ENCODE results near the gene WDFY4.

WDFY4 gene

GRCh38 chr10:48976196-48976595 lies 291.5 kb downstream of the WDFY4 start:
- no peak overlapping the region for H3K4ac ChIP-seq (ENCODE audit: low read depth, low read length)
- no peak overlapping the region for H3K23ac ChIP-seq (ENCODE audit: low read length)
- H3K27ac ChIP-seq (ENCODE audit: low read depth, low read length), result no peak overlapping the region
- H2BK5ac ChIP-seq (ENCODE audit: low read depth, low read length, poor library complexity), result no peak overlapping the region
- H3K9ac ChIP-seq (ENCODE audit: low read length), result no peak overlapping the region
- H3K9me3 ChIP-seq (ENCODE audit: insufficient read depth, low read depth, low read length), result no peaks in the 10 kb centered on the region
- H3K18ac ChIP-seq (ENCODE audit: low read length), result no peak overlapping the region
- no peak overlapping the region for H4K91ac ChIP-seq (ENCODE audit: low read depth, low read length)
- H2AK5ac ChIP-seq (ENCODE audit: low read length), result no peak overlapping the region
- H4K8ac ChIP-seq (ENCODE audit: low read depth, low read length), result no peak overlapping the region
- H2BK12ac ChIP-seq (ENCODE audit: low read length), result no peak overlapping the region
- no peak overlapping the region for H3K14ac ChIP-seq (ENCODE audit: low read length)
- no peaks in the 10 kb centered on the region for H3K4me1 ChIP-seq (ENCODE audit: control insufficient read depth in 1 of 2, insufficient read depth in 2 of 2, low read length in 2 of 2)
- H3K36me3 ChIP-seq (ENCODE audit: control insufficient read depth in 1 of 2, insufficient read depth in 2 of 2, low read length in 2 of 2), result no peaks in the 10 kb centered on the region
- H3K27me3 ChIP-seq (ENCODE audit: insufficient read depth, low read length), result no peaks in the 10 kb centered on the region
- no peaks in the 10 kb centered on the region for H3K79me2 ChIP-seq (ENCODE audit: control insufficient read depth, insufficient read depth, low read length, poor library complexity)
- no peak overlapping the region for H2AFZ ChIP-seq (ENCODE audit: insufficient read depth, low read length, poor library complexity)
- H4K12ac ChIP-seq (ENCODE audit: low read depth, low read length), result no peak overlapping the region
- no peak overlapping the region for H3K4me3 ChIP-seq (ENCODE audit: low read depth, low read length)
- no peak overlapping the region for H3K4me2 ChIP-seq (ENCODE audit: low read length)
- no peak for DNase-seq
- H2BK120ac ChIP-seq (ENCODE audit: insufficient read depth, low read length, poor library complexity), result no peak overlapping the region
- no peaks in the 10 kb centered on the region for H3K79me1 ChIP-seq (ENCODE audit: low read length)

- no peak overlapping the region for H2AK5ac ChIP-seq (ENCODE audit: low read length)
- no peak overlapping the region for H3K4ac ChIP-seq (ENCODE audit: low read depth, low read length)
- H2AFZ ChIP-seq (ENCODE audit: insufficient read depth, low read length, poor library complexity), result no peak overlapping the region
- no peak overlapping the region for H4K91ac ChIP-seq (ENCODE audit: low read depth, low read length)
- WGBS (ENCODE audit: extremely low coverage, insufficient coverage, insufficient read length), result no CpG with 5 or more reads among the region's 5 CpGs
- H4K8ac ChIP-seq (ENCODE audit: low read depth, low read length), result no peak overlapping the region
- no peaks in the 10 kb centered on the region for H3K9me3 ChIP-seq (ENCODE audit: insufficient read depth, low read depth, low read length)
- no peak overlapping the region for H3K27ac ChIP-seq (ENCODE audit: low read depth, low read length)
- H3K27me3 ChIP-seq (ENCODE audit: insufficient read depth, low read length), result no peaks in the 10 kb centered on the region
- H2BK12ac ChIP-seq (ENCODE audit: low read length), result no peak overlapping the region
- H3K79me1 ChIP-seq (ENCODE audit: low read length), result no peaks in the 10 kb centered on the region
- H3K9ac ChIP-seq (ENCODE audit: low read length), result no peak overlapping the region
- H2BK5ac ChIP-seq (ENCODE audit: low read depth, low read length, poor library complexity), result no peak overlapping the region
- H3K79me2 ChIP-seq (ENCODE audit: control insufficient read depth, insufficient read depth, low read length, poor library complexity), result no peaks in the 10 kb centered on the region
- H3K14ac ChIP-seq (ENCODE audit: low read length), result no peak overlapping the region
- H3K18ac ChIP-seq (ENCODE audit: low read length), result no peak overlapping the region
- H3K4me2 ChIP-seq (ENCODE audit: low read length), result no peak overlapping the region
- H3K23ac ChIP-seq (ENCODE audit: low read length), result no peak overlapping the region
- H2BK120ac ChIP-seq (ENCODE audit: insufficient read depth, low read length, poor library complexity), result no peak overlapping the region
- no peaks in the 10 kb centered on the region for H3K36me3 ChIP-seq (ENCODE audit: control insufficient read depth in 1 of 2, insufficient read depth in 2 of 2, low read length in 2 of 2)
- no peak for DNase-seq
- H3K4me3 ChIP-seq (ENCODE audit: low read depth, low read length), result no peak overlapping the region
- no peaks in the 10 kb centered on the region for H3K4me1 ChIP-seq (ENCODE audit: control insufficient read depth in 1 of 2, insufficient read depth in 2 of 2, low read length in 2 of 2)
- H4K12ac ChIP-seq (ENCODE audit: low read depth, low read length), result no peak overlapping the region
These were observed 293.6 kb downstream of the WDFY4 start for GRCh38 chr10:48978318-48978717.

GRCh38 chr10:48981310-48981907 lies 296.7 kb downstream of the WDFY4 start:
- H4K91ac ChIP-seq (ENCODE audit: low read depth, low read length), result no peak overlapping the region
- WGBS (ENCODE audit: extremely low coverage, insufficient coverage, insufficient read length), result no CpG with 5 or more reads among the region's 12 CpGs
- H4K12ac ChIP-seq (ENCODE audit: low read depth, low read length), result no peak overlapping the region
- H3K27me3 ChIP-seq (ENCODE audit: insufficient read depth, low read length), result no peaks in the 10 kb centered on the region
- no peak overlapping the region for H2BK12ac ChIP-seq (ENCODE audit: low read length)
- H4K8ac ChIP-seq (ENCODE audit: low read depth, low read length), result no peak overlapping the region
- no peak overlapping the region for H3K4me3 ChIP-seq (ENCODE audit: low read depth, low read length)
- H3K4me2 ChIP-seq (ENCODE audit: low read length), result no peak overlapping the region
- H3K18ac ChIP-seq (ENCODE audit: low read length), result no peak overlapping the region
- no peak overlapping the region for H3K9ac ChIP-seq (ENCODE audit: low read length)
- no peak overlapping the region for H3K23ac ChIP-seq (ENCODE audit: low read length)
- H2BK120ac ChIP-seq (ENCODE audit: insufficient read depth, low read length, poor library complexity), result no peak overlapping the region
- no peak overlapping the region for H2AFZ ChIP-seq (ENCODE audit: insufficient read depth, low read length, poor library complexity)
- H3K79me1 ChIP-seq (ENCODE audit: low read length), result no peaks in the 10 kb centered on the region
- H2AK5ac ChIP-seq (ENCODE audit: low read length), result no peak overlapping the region
- H3K79me2 ChIP-seq (ENCODE audit: control insufficient read depth, insufficient read depth, low read length, poor library complexity), result no peaks in the 10 kb centered on the region
- H3K14ac ChIP-seq (ENCODE audit: low read length), result no peak overlapping the region
- H3K27ac ChIP-seq (ENCODE audit: low read depth, low read length), result no peak overlapping the region
- H2BK5ac ChIP-seq (ENCODE audit: low read depth, low read length, poor library complexity), result no peak overlapping the region
- H3K4ac ChIP-seq (ENCODE audit: low read depth, low read length), result no peak overlapping the region
- no peaks in the 10 kb centered on the region for H3K36me3 ChIP-seq (ENCODE audit: control insufficient read depth in 1 of 2, insufficient read depth in 2 of 2, low read length in 2 of 2)
- DNase-seq, result peak; percentile 51 to 73
- no peaks in the 10 kb centered on the region for H3K4me1 ChIP-seq (ENCODE audit: control insufficient read depth in 1 of 2, insufficient read depth in 2 of 2, low read length in 2 of 2)
- no peaks in the 10 kb centered on the region for H3K9me3 ChIP-seq (ENCODE audit: insufficient read depth, low read depth, low read length)

GRCh38 chr10:48982584-48982983 lies 297.9 kb downstream of the WDFY4 start:
- H3K4ac ChIP-seq (ENCODE audit: low read depth, low read length), result no peak overlapping the region
- no peaks in the 10 kb centered on the region for H3K27me3 ChIP-seq (ENCODE audit: insufficient read depth, low read length)
- H3K9ac ChIP-seq (ENCODE audit: low read length), result no peak overlapping the region
- H3K4me3 ChIP-seq (ENCODE audit: low read depth, low read length), result no peak overlapping the region
- no peaks in the 10 kb centered on the region for H3K79me2 ChIP-seq (ENCODE audit: control insufficient read depth, insufficient read depth, low read length, poor library complexity)
- no peak overlapping the region for H3K14ac ChIP-seq (ENCODE audit: low read length)
- H4K8ac ChIP-seq (ENCODE audit: low read depth, low read length), result no peak overlapping the region
- H4K12ac ChIP-seq (ENCODE audit: low read depth, low read length), result no peak overlapping the region
- no peak overlapping the region for H3K4me2 ChIP-seq (ENCODE audit: low read length)
- WGBS (ENCODE audit: extremely low coverage, insufficient coverage, insufficient read length), result no CpG with 5 or more reads among the region's 5 CpGs
- no peak overlapping the region for H2AFZ ChIP-seq (ENCODE audit: insufficient read depth, low read length, poor library complexity)
- no peaks in the 10 kb centered on the region for H3K79me1 ChIP-seq (ENCODE audit: low read length)
- no peak overlapping the region for H2BK5ac ChIP-seq (ENCODE audit: low read depth, low read length, poor library complexity)
- no peak overlapping the region for H4K91ac ChIP-seq (ENCODE audit: low read depth, low read length)
- H3K9me3 ChIP-seq (ENCODE audit: insufficient read depth, low read depth, low read length), result no peaks in the 10 kb centered on the region
- no peak overlapping the region for H3K23ac ChIP-seq (ENCODE audit: low read length)
- H3K4me1 ChIP-seq (ENCODE audit: control insufficient read depth in 1 of 2, insufficient read depth in 2 of 2, low read length in 2 of 2), result no peaks in the 10 kb centered on the region
- no peak overlapping the region for H3K27ac ChIP-seq (ENCODE audit: low read depth, low read length)
- DNase-seq, result no peak
- H2AK5ac ChIP-seq (ENCODE audit: low read length), result no peak overlapping the region
- H3K36me3 ChIP-seq (ENCODE audit: control insufficient read depth in 1 of 2, insufficient read depth in 2 of 2, low read length in 2 of 2), result no peaks in the 10 kb centered on the region
- H2BK12ac ChIP-seq (ENCODE audit: low read length), result no peak overlapping the region
- H3K18ac ChIP-seq (ENCODE audit: low read length), result no peak overlapping the region
- H2BK120ac ChIP-seq (ENCODE audit: insufficient read depth, low read length, poor library complexity), result no peak overlapping the region
